HG03571 (cell line): Measurements from ENCODE around the gene SCPEP1.

ENCODE experiments used
- ATAC-seq: cut with Tn5 transposase; IDR thresholded peaks from one replicate; pipeline ENCODE4 v1.9.1; 2021; ENCODE audit not compliant: unreplicated experiment

SCPEP1 gene

GRCh38 chr17:57034807-57035754 is 57.1 kb downstream of the SCPEP1 start:
- no peak for ATAC-seq

- ATAC-seq = no peak
Observed at GRCh38 chr17:57035971-57036481, 58.1 kb downstream of the SCPEP1 start.

DNA sequence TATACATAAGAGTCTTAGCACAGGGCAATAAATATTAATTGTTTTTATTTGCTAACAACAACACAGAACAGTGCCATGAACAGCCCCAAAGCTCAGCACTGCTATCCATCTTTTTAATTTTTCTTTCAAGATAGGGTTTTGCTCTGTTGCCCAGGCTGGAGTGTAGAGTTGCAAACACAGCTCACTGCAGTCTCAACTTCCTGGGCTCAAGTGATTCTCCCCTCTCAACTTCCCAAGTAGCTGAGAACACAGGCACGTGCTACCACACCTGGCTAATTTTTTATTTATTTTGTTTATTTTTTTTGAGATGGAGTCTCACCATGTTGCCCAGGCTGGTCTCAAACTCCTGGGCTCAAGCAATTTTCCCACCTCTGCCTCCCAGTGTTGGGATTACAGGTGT is 59.5 kb downstream of the SCPEP1 start:
- ATAC-seq = no peak

- ATAC-seq = no peak
Observed at GRCh38 chr17:57038486-57038885, 60.6 kb downstream of the SCPEP1 start.

- no peak for ATAC-seq
Observed at GRCh38 chr17:57040571-57040970, 62.6 kb downstream of the SCPEP1 start.

DNA sequence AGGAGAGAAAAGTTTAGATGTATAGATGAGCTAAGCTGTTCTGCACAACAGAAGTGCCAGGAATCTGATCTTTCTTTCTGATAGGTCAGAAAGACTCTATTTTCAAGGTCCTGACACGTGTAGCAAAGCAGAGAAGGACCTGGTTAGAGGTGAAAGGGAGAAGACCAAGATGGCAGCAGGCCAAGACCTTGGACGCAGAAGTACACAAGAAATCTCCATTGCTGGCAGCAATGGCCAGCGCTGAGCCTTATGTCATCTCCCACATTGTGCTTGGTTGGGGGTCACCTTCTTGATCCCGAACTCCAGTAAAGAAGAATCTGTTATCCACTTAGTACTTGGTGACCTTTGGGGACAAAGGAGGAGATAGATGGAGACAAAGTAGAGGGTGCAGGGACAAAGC is 65.3 kb downstream of the SCPEP1 start:
- no peak for ATAC-seq

DNA sequence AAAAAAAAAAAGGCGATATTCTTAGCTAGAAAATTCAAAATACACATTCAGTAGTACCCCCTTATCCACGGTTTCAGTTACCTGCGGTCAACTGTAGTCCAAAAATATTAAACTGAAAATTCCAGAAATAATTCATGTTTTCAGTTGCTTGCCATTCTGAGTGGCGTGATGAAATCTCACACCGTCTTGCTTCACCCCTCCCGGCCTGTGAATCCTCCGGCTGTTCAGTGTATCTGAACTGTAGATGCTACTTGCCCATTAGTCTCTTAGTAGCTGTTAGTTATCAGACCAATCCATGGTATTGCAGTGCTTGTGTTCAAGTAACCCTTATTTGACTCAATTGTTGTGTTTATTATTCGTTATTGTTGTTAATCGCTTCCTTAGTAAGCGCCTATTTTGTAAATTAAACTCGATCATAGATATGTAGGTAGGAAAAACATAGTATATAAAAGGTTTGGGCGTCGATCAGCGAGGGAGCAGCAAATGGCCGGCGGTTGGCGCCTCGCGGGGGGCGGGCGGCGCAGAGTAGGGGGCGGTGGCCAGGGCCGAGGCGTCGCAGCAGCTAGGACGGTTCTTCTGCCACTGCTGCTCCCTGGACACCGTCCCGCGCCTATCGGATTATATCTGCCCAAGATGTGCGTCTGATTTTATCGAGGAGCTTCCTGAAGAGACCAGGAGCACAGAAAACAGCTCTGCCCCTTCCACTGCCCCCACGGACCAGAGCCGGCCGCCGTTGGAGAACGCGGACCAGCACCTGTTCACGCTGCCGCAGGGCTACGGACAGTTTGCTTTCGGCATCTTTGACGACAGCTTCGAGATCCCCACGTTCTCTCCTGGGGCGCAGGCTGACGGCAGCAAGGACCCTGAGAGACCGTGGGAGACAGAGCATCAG is 67.3 kb downstream of the SCPEP1 start:
- no peak for ATAC-seq

DNA sequence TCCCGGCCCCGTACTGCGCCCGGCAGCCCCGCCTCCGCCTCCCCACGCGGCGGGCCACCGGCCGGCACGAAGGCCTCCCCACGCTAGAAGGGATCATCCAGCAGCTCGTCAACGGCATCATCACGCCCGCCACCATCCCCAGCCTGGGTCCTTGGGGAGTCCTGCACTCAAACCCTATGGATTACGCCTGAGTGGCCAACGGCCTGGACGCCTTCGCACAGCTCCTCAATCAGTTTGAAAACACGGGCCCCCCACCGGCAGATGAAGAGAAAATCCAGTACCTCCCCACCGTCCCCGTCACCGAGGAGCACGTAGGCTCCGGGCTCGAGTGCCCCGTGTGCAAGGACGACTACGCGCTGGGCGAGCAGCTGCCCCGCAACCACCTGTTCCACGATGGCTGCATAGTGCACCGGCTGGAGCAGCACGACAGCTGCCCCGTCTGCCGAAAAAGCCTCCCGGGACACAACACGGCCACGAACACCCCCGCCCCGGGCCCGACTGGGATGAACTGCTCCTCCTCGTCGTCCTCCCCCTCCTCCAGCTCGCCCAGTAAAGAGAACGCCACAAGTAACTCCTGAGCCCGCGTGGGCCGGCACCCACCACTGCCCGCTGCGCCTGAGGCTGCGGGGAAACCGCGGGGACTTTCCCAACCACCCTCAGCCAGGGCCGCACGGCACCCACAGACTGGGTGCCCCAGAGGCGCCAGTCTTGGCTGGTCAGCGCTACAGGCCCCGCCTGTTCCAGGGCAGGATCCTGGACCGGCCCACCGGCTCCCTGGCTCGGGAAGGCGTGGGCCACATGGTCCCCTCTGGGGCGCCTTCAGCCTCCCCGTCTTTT is 68.2 kb downstream of the SCPEP1 start:
- ATAC-seq = no peak

DNA sequence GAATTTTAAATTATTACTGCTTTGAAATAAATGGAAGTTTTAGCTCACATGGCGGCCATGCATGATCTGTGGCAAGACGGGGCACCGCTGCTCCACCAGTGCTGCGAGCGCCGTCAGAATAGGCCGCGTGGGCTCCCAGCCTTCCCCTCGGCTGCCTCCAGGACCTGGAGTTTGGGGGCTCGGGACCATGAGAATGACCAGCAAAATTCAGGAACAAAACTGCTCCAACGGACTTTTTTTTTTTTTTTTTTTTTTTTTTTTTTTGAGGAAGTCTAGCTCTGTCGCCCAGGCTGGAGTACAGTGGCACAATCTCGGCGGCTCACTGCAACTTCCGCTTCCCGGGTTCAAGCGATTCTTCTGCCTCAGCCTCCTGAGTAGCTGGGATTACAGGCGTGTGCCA is 68.8 kb downstream of the SCPEP1 start:
- ATAC-seq = no peak

- ATAC-seq = no peak
Observed at GRCh38 chr17:57048096-57048495, 70.2 kb downstream of the SCPEP1 start.

DNA sequence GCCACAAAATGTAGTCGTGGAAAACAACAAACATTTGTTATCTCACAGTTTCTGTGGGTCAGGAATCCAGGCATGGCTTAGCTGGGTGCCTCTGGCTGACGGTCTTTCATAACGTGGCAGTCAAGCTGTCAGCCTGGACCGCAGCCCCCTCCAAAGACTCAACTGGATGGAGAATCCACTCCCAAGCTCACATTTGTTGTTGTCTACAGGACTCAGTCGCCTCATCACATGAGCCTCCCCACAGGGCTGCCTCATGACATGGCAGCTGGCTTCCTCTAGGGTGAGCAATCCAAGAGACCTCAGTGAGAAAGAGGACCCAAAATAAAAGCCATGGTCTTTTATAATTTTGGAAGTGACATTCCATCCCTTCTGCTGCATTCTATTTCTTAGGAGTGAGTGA is 72.4 kb downstream of the SCPEP1 start:
- no peak for ATAC-seq

- no peak for ATAC-seq
Observed at GRCh38 chr17:57051886-57052361, 74.0 kb downstream of the SCPEP1 start.
